ENCODE results near the gene IQGAP3.

- TF ChIP-seq CTCF (IDR thresholded peaks at IDR 0.05; ENCODE audit: low read depth, low read length), result no peak
- no peak for TF ChIP-seq EZH2phosphoT487 (IDR thresholded peaks at IDR 0.05; ENCODE audit: low read depth)
Observed at GRCh38 chr1:156525071-156525501, 47.3 kb downstream of the IQGAP3 start.
